Measurements from ENCODE around the gene PTH1R. TPM values are rescaled to one million over a fixed set of nuclear protein-coding genes. Genes with fewer than 3 reads are reported as not detected.
"Not testable (repeated sequence)": the region's sequence is repeated elsewhere in the genome, so short reads cannot be mapped to it uniquely, and the experiment has no call there.

The PTH1R gene
- total RNA-seq, 1 donor from 2014 or later = not detected

DNA sequence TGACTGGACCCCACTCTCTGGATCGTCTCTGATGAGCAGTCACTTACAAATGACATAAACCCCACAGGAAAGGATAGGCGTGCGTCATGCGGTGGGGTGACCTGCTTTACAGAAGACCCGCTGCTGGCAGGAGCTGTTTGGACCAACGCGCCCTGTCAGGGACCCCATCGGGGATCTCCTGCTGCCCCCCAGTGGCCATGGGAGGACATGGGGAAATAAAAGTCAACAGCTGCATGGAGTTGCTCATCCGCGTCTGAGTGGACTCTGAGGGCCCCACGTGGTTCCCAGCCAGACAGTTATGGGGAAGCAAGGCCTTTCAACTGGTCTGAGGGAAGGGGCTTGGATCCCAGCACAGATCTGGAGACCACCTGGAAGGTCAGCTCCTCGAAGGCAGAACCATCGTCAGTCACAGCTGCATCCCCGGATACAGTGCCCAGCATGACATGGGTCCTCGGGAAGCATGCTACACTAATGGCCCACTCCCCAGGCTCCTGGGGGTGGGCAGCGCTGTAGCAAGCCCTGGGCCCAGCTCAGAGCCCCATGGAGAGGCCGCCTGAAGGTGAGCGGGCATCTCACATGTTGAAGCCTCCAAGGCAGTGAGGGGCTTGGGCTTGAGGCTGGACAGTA is 32.1 kb downstream of the PTH1R start:
- Mint-ChIP-seq H3K27ac (no peak overlapping the region), H3K36me3 (no peaks in the 10 kb centered on the region), H3K9me3 (no peaks in the 10 kb centered on the region), H3K4me1 (no peaks in the 10 kb centered on the region), H3K4me3 (no peak overlapping the region), H3K27me3 (ENCODE audit: insufficient read depth, low read depth) (no peaks in the 10 kb centered on the region)
- Histone ChIP-seq H3K27me3 (no peaks in the 10 kb centered on the region), H2AFZ (replicated peaks) (peak overlapping the region; percentile 43), H3K27ac (no peak overlapping the region), H3K9me3 (ENCODE audit: low read depth) (no peaks in the 10 kb centered on the region), H3K4me1 (no peaks in the 10 kb centered on the region), H3K36me3 (no peaks in the 10 kb centered on the region), H3K79me2 (ENCODE audit: low read depth) (no peaks in the 10 kb centered on the region), H3F3A (ENCODE audit: low read depth) (no peaks in the 10 kb centered on the region), H3K4me2 (no peak overlapping the region), H4K20me1 (ENCODE audit: low read depth) (no peaks in the 10 kb centered on the region), H3K4me3 (no peak overlapping the region), H3K9ac (no peak overlapping the region)
- TF ChIP-seq EZH2 (IDR thresholded peaks at IDR 0.05) (no peak), EZH2phosphoT487 (IDR thresholded peaks at IDR 0.05) (no peak)
- TF ChIP-seq, protein P1, sequence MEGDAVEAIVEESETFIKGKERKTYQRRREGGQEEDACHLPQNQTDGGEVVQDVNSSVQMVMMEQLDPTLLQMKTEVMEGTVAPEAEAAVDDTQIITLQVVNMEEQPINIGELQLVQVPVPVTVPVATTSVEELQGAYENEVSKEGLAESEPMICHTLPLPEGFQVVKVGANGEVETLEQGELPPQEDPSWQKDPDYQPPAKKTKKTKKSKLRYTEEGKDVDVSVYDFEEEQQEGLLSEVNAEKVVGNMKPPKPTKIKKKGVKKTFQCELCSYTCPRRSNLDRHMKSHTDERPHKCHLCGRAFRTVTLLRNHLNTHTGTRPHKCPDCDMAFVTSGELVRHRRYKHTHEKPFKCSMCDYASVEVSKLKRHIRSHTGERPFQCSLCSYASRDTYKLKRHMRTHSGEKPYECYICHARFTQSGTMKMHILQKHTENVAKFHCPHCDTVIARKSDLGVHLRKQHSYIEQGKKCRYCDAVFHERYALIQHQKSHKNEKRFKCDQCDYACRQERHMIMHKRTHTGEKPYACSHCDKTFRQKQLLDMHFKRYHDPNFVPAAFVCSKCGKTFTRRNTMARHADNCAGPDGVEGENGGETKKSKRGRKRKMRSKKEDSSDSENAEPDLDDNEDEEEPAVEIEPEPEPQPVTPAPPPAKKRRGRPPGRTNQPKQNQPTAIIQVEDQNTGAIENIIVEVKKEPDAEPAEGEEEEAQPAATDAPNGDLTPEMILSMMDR (IDR thresholded peaks at IDR 0.05) = peak; percentile 94
- peak; percentile 92 for DNase-seq (ENCODE audit: low spot score)

DNA sequence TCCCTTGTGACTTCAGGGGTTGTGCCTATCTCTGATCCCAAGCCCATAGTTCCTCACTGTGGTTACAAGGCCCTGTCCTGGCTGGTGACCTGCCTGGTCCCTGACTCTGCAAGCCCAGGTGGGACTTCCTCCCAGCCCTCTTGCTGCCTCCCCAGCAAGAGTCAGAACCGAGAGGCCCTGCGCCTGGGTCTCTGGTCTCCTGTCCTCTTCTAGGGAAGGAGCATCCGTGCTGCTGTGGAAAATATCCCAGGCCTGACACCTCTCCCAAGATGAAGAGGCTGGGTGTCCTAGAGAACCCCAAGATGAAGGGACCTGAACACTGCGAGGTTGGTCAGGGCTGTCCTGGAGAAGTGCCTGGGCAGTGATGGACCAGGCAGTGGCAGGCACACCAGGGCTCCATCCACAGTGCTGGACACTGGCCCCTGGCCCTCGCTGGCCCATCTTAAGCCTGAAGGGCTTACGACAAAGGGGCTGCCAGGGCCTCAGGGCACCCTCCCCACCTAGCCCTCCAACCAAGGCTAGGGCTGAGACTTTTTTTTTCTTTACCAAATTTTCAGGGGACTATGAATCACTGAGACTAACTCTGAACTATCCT is 32.7 kb downstream of the PTH1R start:
- no peak for DNase-seq (ENCODE audit: low spot score)
- H3K9me3 Mint-ChIP-seq = no peaks in the 10 kb centered on the region

DNA sequence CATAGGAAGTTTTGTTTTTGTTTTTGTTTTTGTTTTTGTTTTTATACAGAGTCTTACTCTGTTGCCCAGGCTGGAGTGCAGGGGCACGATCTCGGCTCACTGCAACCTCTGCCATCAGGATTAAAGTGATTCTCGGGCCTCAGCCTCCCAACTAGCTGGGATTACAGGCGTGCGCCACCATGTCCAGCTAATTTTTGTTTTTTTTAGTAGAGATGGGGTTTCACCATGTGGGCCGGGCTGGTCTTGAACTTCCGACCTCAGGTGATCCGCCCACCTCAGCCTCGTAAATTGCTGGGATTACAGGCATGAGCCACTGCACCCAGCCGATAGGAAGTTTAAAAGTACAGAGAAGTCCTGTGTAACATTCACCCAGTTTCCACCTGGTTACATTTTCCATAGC is 33.4 kb downstream of the PTH1R start:
- not testable (repeated sequence) for H3K36me3 ChIP-seq; H3K79me2 ChIP-seq (ENCODE audit: low read depth); H3K27ac ChIP-seq; H3K27me3 ChIP-seq; H2AFZ ChIP-seq (replicated peaks); H3K27me3 Mint-ChIP-seq (ENCODE audit: insufficient read depth, low read depth); H4K20me1 ChIP-seq (ENCODE audit: low read depth); H3K9me3 Mint-ChIP-seq; H3K9ac ChIP-seq; H3K27ac Mint-ChIP-seq; H3K36me3 Mint-ChIP-seq; DNase-seq (ENCODE audit: low spot score); H3K9me3 ChIP-seq (ENCODE audit: low read depth); H3K4me2 ChIP-seq; H3K4me1 ChIP-seq; H3K4me1 Mint-ChIP-seq; H3K4me3 Mint-ChIP-seq; H3K4me3 ChIP-seq; H3F3A ChIP-seq (ENCODE audit: low read depth)

More for the DNA sequence above, 32.7 kb downstream of the PTH1R start:
- TF ChIP-seq EZH2phosphoT487 (IDR thresholded peaks at IDR 0.05) (no peak), EZH2 (IDR thresholded peaks at IDR 0.05) (no peak)
- TF ChIP-seq, protein P1 (IDR thresholded peaks at IDR 0.05) = no peak
- Histone ChIP-seq H3K4me2 (no peak overlapping the region), H3K4me1 (no peaks in the 10 kb centered on the region), H4K20me1 (ENCODE audit: low read depth) (no peaks in the 10 kb centered on the region), H3K36me3 (no peaks in the 10 kb centered on the region), H2AFZ (replicated peaks) (no peak overlapping the region), H3K4me3 (no peak overlapping the region), H3K27me3 (no peaks in the 10 kb centered on the region), H3K79me2 (ENCODE audit: low read depth) (no peaks in the 10 kb centered on the region), H3K9me3 (ENCODE audit: low read depth) (no peaks in the 10 kb centered on the region), H3K9ac (no peak overlapping the region), H3F3A (ENCODE audit: low read depth) (no peaks in the 10 kb centered on the region), H3K27ac (no peak overlapping the region)
- Mint-ChIP-seq H3K36me3 (no peaks in the 10 kb centered on the region), H3K4me3 (no peak overlapping the region), H3K27ac (no peak overlapping the region), H3K27me3 (ENCODE audit: insufficient read depth, low read depth) (no peaks in the 10 kb centered on the region), H3K4me1 (no peaks in the 10 kb centered on the region)

DNA sequence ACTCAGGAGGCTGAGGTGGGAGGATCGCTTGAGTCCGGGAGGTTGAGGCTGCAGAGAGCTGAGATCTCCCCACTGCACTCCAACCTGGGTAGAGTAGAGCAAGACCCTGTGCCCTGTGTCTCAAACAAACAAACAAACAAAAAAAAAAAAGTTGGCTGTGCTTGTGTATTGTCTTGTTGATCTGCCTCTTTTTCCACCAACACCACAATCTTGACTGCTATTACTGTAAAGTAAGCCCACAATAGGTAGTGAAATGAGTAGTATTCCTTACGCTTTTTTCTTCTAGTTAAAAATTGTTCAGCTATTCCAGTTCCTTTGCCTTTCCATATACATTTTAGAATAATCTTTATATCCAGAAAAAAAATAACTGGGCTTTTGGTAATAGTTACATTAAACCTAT is 35.5 kb downstream of the PTH1R start:
- no peak overlapping the region for H3K4me3 Mint-ChIP-seq
- H3K9me3 Mint-ChIP-seq = peaks cover 3% of the 10 kb centered on the region
- H3F3A ChIP-seq (ENCODE audit: low read depth) = peaks cover 3% of the 10 kb centered on the region
- H3K36me3 ChIP-seq = peaks cover 6% of the 10 kb centered on the region
- H4K20me1 ChIP-seq (ENCODE audit: low read depth) = no peaks in the 10 kb centered on the region
- no peak overlapping the region for H3K27ac Mint-ChIP-seq
- no peaks in the 10 kb centered on the region for H3K27me3 Mint-ChIP-seq (ENCODE audit: insufficient read depth, low read depth)
- H2AFZ ChIP-seq (replicated peaks) = no peak overlapping the region
- H3K4me1 ChIP-seq = no peaks in the 10 kb centered on the region
- no peak overlapping the region for H3K27ac ChIP-seq
- no peak overlapping the region for H3K9ac ChIP-seq
- DNase-seq (ENCODE audit: low spot score) = no peak
- H3K4me2 ChIP-seq = no peak overlapping the region
- no peak for TF ChIP-seq EZH2 (IDR thresholded peaks at IDR 0.05)
- TF ChIP-seq, protein P1 (IDR thresholded peaks at IDR 0.05) = no peak
- no peak for TF ChIP-seq EZH2phosphoT487 (IDR thresholded peaks at IDR 0.05)
- no peaks in the 10 kb centered on the region for H3K4me1 Mint-ChIP-seq
- H3K4me3 ChIP-seq = no peak overlapping the region
- H3K36me3 Mint-ChIP-seq = peaks cover 12% of the 10 kb centered on the region
- H3K27me3 ChIP-seq = no peaks in the 10 kb centered on the region
- no peaks in the 10 kb centered on the region for H3K79me2 ChIP-seq (ENCODE audit: low read depth)
- H3K9me3 ChIP-seq (ENCODE audit: low read depth) = no peaks in the 10 kb centered on the region

Measured in neural progenitor cell (in vitro differentiated cells).